ENCODE data around the gene BCL2L2.
"Not testable (repeated sequence)": the region's sequence is repeated elsewhere in the genome, so short reads cannot be mapped to it uniquely, and the experiment has no call there.

The BCL2L2 gene

DNA sequence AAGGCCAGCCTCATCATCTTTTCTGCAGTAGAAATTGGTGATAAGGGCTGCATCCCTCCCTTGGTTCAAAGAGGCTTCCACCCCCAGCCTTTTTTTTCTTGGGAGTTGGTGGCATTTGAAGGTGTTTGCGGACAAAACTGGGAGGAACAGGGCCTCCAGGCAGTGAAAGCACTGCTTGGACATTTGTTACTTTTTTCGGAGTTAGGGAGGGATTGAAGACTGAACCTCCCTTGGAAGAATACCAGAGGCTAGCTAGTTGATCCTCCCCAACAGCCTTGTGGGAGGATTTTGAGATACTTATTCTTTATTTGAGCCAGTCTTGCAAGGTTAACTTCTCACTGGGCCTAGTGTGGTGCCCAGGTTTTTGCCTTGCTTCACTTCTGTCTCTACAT lies 17.8 kb downstream of the BCL2L2 start:
- no peak for DNase-seq (ENCODE audit: low read depth)

- DNase-seq (ENCODE audit: low read depth), result no peak
These were observed 18.4 kb downstream of the BCL2L2 start for GRCh38 chr14:23324993-23325392.

DNA sequence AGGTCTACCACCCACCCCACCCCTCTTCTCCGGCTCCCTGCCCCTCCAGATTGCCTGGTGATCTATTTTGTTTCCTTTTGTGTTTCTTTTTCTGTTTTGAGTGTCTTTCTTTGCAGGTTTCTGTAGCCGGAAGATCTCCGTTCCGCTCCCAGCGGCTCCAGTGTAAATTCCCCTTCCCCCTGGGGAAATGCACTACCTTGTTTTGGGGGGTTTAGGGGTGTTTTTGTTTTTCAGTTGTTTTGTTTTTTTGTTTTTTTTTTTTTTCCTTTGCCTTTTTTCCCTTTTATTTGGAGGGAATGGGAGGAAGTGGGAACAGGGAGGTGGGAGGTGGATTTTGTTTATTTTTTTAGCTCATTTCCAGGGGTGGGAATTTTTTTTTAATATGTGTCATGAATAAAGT lies 19.1 kb downstream of the BCL2L2 start:
- DNase-seq (ENCODE audit: low read depth), result not testable (repeated sequence)

- no peak for DNase-seq (ENCODE audit: low read depth)
These were observed 20.1 kb downstream of the BCL2L2 start for GRCh38 chr14:23326491-23327332.

DNA sequence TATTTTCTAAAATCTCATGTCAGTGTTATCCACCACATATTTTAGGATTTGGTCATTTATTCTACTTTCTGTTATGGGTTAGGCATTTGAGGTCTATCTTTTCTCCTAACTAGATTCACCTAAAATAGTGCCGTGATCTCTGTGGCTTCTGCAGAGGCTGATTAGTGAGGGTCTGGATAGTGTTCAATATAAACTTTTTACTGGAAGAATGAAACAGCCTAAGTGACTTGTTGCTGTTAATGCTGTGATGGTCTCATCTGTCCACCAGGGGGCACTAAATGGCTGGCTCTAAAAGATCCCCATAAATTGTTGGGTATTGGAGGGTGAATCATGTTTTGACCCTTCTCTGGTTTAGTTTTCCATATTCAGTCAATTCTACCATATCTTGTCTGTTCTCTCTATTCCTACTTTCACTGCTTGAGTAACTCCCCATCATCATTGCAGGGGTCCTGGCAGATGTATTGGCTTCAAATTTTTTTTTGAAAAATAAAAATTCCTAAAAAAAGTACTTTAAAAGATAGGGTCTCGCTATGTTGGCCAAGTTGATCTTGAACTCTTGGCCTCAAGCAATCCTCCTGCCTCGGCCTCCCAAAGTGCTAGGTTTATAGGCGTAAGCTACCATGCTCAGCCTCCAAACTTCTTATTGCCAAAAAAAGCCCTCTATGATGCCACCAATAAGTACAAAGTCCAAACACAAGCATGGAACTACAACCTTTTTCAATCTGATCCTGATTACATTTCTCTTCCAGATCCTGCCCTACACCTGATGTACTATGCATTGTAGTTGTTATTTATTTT lies 21.5 kb downstream of the BCL2L2 start:
- DNase-seq (ENCODE audit: low read depth), result peak; percentile 79

DNA sequence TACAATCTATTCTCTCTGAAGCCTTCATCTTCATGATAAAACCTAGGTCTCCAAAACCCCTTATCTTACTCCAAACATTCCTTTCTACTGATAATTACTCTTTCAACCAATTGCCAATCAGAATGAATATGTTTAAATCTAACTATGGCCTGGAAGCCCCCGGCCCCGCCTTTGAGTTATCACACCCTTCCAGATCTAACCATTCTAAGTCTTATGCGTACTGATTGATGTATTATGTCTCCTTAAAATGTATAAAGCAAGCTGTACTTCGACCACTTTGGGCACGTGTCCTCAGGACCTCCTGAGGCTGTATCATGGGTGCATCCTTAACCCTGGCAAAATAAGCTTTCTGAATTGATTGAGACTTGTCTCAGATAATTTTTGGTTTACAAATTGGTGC lies 29.0 kb downstream of the BCL2L2 start:
- no peak for DNase-seq (ENCODE audit: low read depth)

DNA sequence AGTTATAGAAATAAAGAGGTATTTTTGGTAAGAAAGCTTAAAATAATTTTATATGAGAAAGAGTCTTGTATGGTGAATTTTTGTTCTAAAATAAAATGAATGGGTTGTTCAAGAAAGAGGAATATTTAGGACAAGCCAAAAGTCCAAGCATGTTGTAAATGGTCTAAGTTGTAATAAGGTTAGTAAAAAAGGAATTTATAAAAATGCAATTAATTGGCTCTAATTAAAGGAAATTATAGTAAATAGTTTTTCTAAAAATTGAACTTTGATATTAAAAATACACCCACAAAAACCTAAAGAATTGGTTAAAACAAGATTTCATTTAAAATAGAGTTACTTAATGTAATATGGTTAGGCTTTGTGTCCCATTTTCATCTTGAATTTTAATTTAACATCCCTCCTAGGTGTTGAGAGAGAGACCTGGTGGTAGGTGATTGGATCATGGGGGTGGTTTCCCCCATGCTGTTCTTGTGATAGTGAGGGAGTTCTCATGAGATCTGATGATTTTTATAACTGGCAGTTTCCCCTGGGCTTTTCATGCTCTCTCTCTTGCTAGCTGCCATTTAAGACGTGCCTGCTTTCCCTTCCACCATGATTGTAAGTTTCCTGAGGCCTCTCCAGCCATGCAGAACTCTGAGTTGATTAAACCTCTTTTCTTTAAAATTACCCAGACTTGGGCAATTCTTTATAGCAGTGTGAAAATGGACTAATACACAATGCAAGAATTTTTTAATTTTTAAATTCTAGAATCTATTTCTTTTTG lies 33.1 kb downstream of the BCL2L2 start:
- DNase-seq (ENCODE audit: low read depth), result no peak

DNA sequence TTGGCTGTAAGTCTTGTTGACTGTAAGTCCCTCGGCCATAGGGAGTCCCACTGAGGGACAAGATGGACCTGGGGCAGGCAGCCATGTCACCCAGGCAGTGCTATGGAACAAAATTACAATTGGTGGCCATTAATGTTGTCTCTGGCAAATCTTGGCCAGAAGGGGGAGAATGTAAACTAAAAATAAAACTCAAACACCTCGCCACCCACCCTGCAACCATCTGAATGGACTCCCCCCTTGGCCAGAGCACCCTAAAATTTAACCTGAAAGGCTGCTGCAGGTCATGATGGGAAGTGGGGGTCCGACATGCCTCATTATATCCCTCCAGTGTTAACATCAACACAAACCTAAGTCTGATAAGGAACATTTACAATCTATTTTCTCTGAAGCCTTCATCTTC lies 37.8 kb downstream of the BCL2L2 start:
- no peak for DNase-seq (ENCODE audit: low read depth)

GRCh38 chr14:23345987-23346692 lies 39.5 kb downstream of the BCL2L2 start:
- no peak for DNase-seq (ENCODE audit: low read depth)

DNA sequence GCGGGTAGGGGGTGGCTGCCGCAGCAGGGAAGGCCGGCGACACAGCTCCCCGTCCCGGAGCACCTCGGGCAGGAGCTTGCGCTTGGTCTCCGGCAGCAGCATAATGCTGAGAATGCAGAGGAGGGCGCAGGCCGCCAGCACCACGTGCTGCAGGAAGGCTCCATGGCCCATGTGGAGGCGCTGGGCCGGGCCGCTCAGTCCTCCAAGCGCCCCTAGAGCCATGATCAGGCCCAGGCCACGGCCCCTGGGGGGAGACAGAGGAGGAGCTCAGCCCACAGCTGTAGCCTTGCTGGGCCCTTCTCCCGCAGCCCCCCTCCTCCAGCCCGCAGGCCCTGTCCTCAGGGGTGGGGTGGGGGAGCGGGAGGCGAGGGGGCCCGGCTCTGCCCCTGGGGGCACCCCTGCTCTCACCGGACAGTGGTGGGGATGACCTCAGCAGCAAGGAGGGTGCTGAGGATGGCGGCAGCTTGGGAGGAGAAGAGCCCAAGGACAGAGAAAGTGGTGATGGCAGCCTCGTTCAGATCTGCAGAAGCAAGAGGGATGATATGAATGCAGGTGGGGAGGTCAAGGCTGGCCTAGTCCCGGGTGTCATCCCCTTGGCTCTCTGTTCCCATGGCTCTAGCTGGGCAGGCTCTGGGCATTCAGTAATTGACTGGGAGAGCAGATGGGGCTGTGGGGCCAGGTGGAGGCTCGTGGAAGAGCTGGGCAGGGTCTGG lies 40.2 kb downstream of the BCL2L2 start:
- no peak for DNase-seq (ENCODE audit: low read depth)

- DNase-seq (ENCODE audit: low read depth), result no peak
These were observed 41.0 kb downstream of the BCL2L2 start for GRCh38 chr14:23347406-23348296.

GRCh38 chr14:23348297-23348655 lies 41.6 kb downstream of the BCL2L2 start:
- DNase-seq (ENCODE audit: low read depth), result no peak

GRCh38 chr14:23349156-23349845 lies 42.7 kb downstream of the BCL2L2 start:
- no peak for DNase-seq (ENCODE audit: low read depth)

DNA sequence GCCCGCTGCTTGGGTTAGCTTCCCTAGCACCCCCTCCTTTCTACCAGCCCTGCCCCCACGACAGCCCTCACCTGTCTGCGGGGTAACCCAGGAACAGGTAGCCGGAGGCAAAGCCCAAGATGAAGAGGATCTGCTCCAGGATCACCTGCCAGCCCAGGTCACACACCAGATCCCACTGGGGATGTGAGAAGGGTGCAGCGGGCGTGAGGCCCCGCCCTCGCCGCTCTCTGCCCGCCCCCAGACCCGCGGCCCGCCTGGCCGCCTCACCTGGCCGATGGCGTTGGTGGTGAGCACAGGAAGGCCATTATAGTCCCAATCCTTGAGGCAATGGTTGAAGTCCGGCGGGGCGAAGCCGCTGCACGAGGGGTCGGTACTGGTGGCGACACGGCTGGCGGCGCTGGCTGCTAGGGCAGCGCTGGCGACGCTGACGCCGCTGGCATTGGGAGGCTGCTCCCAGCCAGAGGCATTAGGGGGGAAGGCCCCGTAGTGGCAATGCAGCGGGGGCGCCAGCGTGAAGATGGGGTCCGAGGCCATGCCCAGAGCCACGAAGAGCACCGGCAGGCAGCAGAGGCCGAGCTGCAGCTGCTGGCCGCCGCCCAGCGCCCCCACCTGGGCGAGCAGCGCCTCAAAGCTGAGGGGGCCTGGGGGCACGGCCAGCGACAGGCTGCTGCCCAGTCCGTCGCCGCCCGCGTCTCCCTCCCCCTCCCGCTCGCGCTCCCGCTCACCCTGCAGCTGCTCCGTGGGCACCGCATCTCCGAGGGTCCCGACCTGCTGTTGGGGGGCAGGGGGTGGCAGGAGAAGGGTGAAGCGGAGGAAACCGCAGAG lies 45.3 kb downstream of the BCL2L2 start:
- no peak for DNase-seq (ENCODE audit: low read depth)

GRCh38 chr14:23352506-23353432 lies 46.1 kb downstream of the BCL2L2 start, which contains the start of gene SLC22A17:
Gene SLC22A17 (minus strand): TSS chr14:23352887.
- peak; percentile 92 for DNase-seq (ENCODE audit: low read depth)

- DNase-seq (ENCODE audit: low read depth), result no peak
These were observed 46.8 kb downstream of the BCL2L2 start for GRCh38 chr14:23353433-23353780.

GRCh38 chr14:23354990-23355389 lies 48.4 kb downstream of the BCL2L2 start:
- DNase-seq (ENCODE audit: low read depth), result no peak
